GM21529 (cell line): ENCODE results near the gene RBM23.
"Not testable (repeated sequence)": the region's sequence is repeated elsewhere in the genome, so short reads cannot be mapped to it uniquely, and the experiment has no call there.

Experiments used
- ATAC-seq: cut with Tn5 transposase; IDR thresholded peaks from one replicate; pipeline ENCODE4 v1.9.1; 2021; ENCODE audit not compliant: unreplicated experiment

The RBM23 gene

GRCh38 chr14:22919601-22919921 is 612 bp upstream of the RBM23 start:
- ATAC-seq, result no peak

GRCh38 chr14:22915886-22916521 is 2.9 kb downstream of the RBM23 start:
- no peak for ATAC-seq

- ATAC-seq, result not testable (repeated sequence)
Measured at GRCh38 chr14:22914836-22915235, 4.1 kb downstream of the RBM23 start.

- no peak for ATAC-seq
Measured at GRCh38 chr14:22910916-22911315, 8.0 kb downstream of the RBM23 start.

- ATAC-seq, result no peak
Measured at GRCh38 chr14:22908601-22909000, 10.3 kb downstream of the RBM23 start.

GRCh38 chr14:22907429-22907828 is 11.5 kb downstream of the RBM23 start:
- ATAC-seq, result no peak

GRCh38 chr14:22906073-22906472 is 12.9 kb downstream of the RBM23 start:
- no peak for ATAC-seq

- no peak for ATAC-seq
Measured at GRCh38 chr14:22905627-22906026, 13.3 kb downstream of the RBM23 start.

- no peak for ATAC-seq
Measured at GRCh38 chr14:22903742-22904087, 15.2 kb downstream of the RBM23 start.

GRCh38 chr14:22901799-22902198 is 17.1 kb downstream of the RBM23 start:
- no peak for ATAC-seq

- ATAC-seq, result no peak
Measured at GRCh38 chr14:22900081-22900799, 18.7 kb downstream of the RBM23 start.

- no peak for ATAC-seq
Measured at GRCh38 chr14:22898302-22899090, 20.5 kb downstream of the RBM23 start.

- ATAC-seq, result no peak
Measured at GRCh38 chr14:22897357-22897756, 21.6 kb downstream of the RBM23 start.

GRCh38 chr14:22896760-22897159 is 22.2 kb downstream of the RBM23 start:
- ATAC-seq, result no peak

GRCh38 chr14:22896356-22896755 is 22.6 kb downstream of the RBM23 start:
- no peak for ATAC-seq

GRCh38 chr14:22895402-22895801 is 23.5 kb downstream of the RBM23 start:
- no peak for ATAC-seq

GRCh38 chr14:22893706-22894105 is 25.2 kb downstream of the RBM23 start:
- ATAC-seq, result no peak

GRCh38 chr14:22892488-22892887 is 26.5 kb downstream of the RBM23 start:
- no peak for ATAC-seq

GRCh38 chr14:22890416-22890815 is 28.5 kb downstream of the RBM23 start:
- no peak for ATAC-seq

GRCh38 chr14:22888662-22889061 is 30.3 kb downstream of the RBM23 start:
- ATAC-seq, result no peak

GRCh38 chr14:22887990-22888378 is 31.0 kb downstream of the RBM23 start:
- peak; percentile 43 for ATAC-seq
